Measurements from ENCODE around the gene TTLL8. TPM values are rescaled to one million over a fixed set of nuclear protein-coding genes. Genes with fewer than 3 reads are reported as not detected.

TTLL8 gene
- total RNA-seq, 3 donors from 2014 or later (not counting 1 experiment from before 2014, with no cell fraction given) = not detected

DNA sequence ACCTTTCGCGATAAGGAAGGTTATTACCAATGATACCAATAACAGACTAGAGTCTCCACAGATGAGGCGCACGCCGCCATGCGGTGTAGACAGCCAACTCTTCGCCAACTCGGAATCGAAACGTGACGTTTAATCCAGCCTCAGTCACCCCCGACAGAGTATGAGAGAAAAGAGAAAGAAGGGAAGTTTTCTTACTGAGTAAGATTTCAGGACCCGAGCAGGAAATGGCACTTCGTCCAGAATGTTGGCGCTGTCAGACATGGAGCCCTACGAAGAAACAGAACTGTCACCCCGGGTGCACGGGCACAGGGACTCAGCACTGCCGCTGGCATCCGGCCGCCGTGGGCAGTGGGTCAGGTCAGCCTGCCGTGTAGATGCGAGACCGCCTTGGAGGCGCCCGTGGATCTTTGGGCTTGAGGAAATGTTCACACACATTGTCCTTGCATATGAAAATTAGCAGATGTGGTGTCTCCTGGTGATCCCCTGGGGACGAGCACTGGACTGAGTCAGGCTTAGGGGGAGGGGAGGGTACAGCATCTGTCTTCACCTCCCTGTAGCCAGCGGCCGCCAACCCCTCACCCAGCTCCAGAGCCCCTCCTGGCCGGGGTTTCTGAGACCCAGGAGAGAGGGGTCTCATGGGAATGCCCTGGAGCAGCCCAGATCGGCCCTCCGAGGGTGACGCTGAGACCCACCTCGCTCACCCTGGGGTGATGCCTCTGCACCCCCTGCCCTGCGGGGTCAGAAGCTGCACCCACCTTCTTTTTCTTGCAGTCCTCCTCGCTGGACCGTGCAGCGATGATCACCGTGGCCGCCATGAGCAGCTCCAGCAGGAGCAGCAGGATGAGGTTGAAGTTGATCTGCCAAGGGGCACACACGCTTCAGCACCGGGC lies 18.8 kb upstream of the TTLL8 start:
- no peaks in the 10 kb centered on the region for H3K9me3 Mint-ChIP-seq
- Histone ChIP-seq H3K27ac (ENCODE audit: low read length) (no peak overlapping the region), H3K27me3 (ENCODE audit: control insufficient read depth, insufficient read depth, low read length) (no peaks in the 10 kb centered on the region), H3K4me3 (ENCODE audit: low read length) (no peak overlapping the region), H3K36me3 (ENCODE audit: control insufficient read depth, insufficient read depth, low read length) (peaks cover 32% of the 10 kb centered on the region), H3K9me3 (ENCODE audit: control insufficient read depth, insufficient read depth, low read length) (no peaks in the 10 kb centered on the region), H3K4me1 (ENCODE audit: control insufficient read depth, insufficient read depth, low read length) (no peaks in the 10 kb centered on the region)
- H3K4me3 Mint-ChIP-seq = no peak overlapping the region
- ATAC-seq = no peak
- no peak for DNase-seq
- TF ChIP-seq, protein P1, sequence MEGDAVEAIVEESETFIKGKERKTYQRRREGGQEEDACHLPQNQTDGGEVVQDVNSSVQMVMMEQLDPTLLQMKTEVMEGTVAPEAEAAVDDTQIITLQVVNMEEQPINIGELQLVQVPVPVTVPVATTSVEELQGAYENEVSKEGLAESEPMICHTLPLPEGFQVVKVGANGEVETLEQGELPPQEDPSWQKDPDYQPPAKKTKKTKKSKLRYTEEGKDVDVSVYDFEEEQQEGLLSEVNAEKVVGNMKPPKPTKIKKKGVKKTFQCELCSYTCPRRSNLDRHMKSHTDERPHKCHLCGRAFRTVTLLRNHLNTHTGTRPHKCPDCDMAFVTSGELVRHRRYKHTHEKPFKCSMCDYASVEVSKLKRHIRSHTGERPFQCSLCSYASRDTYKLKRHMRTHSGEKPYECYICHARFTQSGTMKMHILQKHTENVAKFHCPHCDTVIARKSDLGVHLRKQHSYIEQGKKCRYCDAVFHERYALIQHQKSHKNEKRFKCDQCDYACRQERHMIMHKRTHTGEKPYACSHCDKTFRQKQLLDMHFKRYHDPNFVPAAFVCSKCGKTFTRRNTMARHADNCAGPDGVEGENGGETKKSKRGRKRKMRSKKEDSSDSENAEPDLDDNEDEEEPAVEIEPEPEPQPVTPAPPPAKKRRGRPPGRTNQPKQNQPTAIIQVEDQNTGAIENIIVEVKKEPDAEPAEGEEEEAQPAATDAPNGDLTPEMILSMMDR (IDR thresholded peaks at IDR 0.05) = no peak
- WGBS (ENCODE audit: insufficient coverage) = 87% methylated on average over 41 of the region's 43 CpGs
- no peaks in the 10 kb centered on the region for H3K27me3 Mint-ChIP-seq (ENCODE audit: low read depth in 2 of 2)
- intact Hi-C loops (cut with micrococcal nuclease) = no loop called here
- H3K36me3 Mint-ChIP-seq = peaks cover 7% of the 10 kb centered on the region
- peaks cover 8 to 20% of the 10 kb centered on the region in 2 donors for H3K4me1 Mint-ChIP-seq
- H3K27ac Mint-ChIP-seq = no peak overlapping the region

DNA sequence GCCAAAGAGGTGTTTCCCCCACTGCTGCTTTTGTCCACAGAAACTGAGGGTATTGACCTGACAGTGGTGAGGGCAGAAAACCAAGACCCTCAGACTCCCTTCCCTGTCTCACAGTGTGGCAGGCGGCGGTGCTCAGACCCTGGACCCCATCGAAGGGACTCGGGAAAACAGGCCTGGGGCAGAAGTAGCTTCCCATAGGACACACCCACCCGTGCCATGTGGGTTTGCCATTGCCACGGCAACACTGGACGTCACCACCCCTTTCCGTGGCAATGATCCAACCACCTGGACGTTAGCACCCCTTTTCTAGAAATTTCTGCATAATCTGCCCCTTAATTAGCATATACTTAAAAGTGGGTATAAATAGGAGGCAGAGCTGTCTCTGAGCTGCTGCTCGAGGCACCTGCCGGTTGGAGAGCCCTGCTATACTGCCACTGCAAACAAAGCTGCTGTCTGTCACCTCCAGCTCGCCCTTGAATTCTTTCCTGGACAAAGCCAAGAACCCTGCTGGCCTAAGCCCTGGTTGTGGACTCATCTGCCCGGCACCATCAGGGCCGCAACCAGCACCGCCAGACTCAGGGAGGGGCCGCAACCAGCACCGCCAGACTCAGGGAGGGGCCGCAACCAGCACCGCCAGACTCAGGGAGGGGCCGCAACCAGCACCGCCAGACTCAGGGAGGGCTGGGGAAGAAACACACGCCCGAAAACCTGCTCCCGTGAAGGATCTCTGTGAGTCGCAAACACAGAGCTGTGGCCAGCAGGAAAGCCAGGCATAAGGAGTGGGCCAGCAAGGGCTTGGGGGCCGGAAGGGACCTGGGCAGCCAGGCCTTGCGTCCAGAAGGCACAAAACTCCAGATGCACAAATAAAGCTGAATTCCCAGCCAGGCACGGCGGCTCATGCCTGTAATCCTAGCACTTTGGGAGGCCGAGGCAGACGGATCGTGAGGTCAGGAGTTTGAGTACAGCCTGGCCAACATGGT lies 16.7 kb upstream of the TTLL8 start:
- DNase-seq (no peak), ATAC-seq (no peak)
- H3K36me3 Mint-ChIP-seq = peaks cover 7% of the 10 kb centered on the region
- no peaks in the 10 kb centered on the region for H3K27me3 ChIP-seq (ENCODE audit: control insufficient read depth, insufficient read depth, low read length)
- peak overlapping the region in 1 of 2 donors; percentile 57 for H3K27ac Mint-ChIP-seq
- no peak overlapping the region for H3K4me3 Mint-ChIP-seq
- no peaks in the 10 kb centered on the region for H3K9me3 Mint-ChIP-seq
- TF ChIP-seq, protein P1 (IDR thresholded peaks at IDR 0.05) = no peak
- no peaks in the 10 kb centered on the region for H3K9me3 ChIP-seq (ENCODE audit: control insufficient read depth, insufficient read depth, low read length)
- 93% methylated on average over 32 of the region's 32 CpGs for WGBS (ENCODE audit: insufficient coverage)
- no peaks in the 10 kb centered on the region for H3K27me3 Mint-ChIP-seq (ENCODE audit: low read depth in 2 of 2)
- no peak overlapping the region for H3K27ac ChIP-seq (ENCODE audit: low read length)
- H3K4me1 ChIP-seq (ENCODE audit: control insufficient read depth, insufficient read depth, low read length) = no peaks in the 10 kb centered on the region
- intact Hi-C loops (cut with micrococcal nuclease) = no loop called here
- peaks cover 0 to 6% of the 10 kb centered on the region in 2 donors for H3K4me1 Mint-ChIP-seq
- no peak overlapping the region for H3K4me3 ChIP-seq (ENCODE audit: low read length)
- peaks cover 41% of the 10 kb centered on the region for H3K36me3 ChIP-seq (ENCODE audit: control insufficient read depth, insufficient read depth, low read length)

DNA sequence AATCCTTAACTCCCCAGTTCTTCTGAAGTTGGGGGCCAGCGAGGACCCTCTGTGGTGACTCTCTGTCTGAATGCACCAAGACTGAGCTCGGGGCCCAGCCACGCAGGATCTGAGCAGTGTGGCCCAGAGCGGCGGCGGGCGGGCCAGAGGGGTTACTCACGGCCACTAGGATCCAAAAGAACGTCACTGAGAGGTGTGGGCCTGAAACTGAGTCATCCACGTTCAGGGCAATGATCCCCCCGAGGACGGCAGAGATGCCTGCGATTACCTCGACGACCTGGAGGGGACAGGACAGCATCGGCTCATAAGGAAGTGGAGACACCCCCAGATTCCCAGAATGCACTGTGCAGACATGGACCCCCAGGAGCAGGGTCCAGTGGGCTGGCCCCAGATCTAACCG lies 16.0 kb upstream of the TTLL8 start:
- Mint-ChIP-seq H3K27me3 (ENCODE audit: low read depth in 2 of 2) (no peaks in the 10 kb centered on the region), H3K4me1 (peaks cover 0 to 6% of the 10 kb centered on the region in 2 donors), H3K4me3 (no peak overlapping the region), H3K36me3 (peaks cover 7% of the 10 kb centered on the region), H3K9me3 (no peaks in the 10 kb centered on the region), H3K27ac (no peak overlapping the region)
- Histone ChIP-seq H3K36me3 (ENCODE audit: control insufficient read depth, insufficient read depth, low read length) (peaks cover 38% of the 10 kb centered on the region), H3K4me1 (ENCODE audit: control insufficient read depth, insufficient read depth, low read length) (no peaks in the 10 kb centered on the region), H3K9me3 (ENCODE audit: control insufficient read depth, insufficient read depth, low read length) (no peaks in the 10 kb centered on the region), H3K27ac (ENCODE audit: low read length) (no peak overlapping the region), H3K27me3 (ENCODE audit: control insufficient read depth, insufficient read depth, low read length) (no peaks in the 10 kb centered on the region), H3K4me3 (ENCODE audit: low read length) (no peak overlapping the region)
- TF ChIP-seq, protein P1 (IDR thresholded peaks at IDR 0.05) = no peak
- no peak for DNase-seq
- WGBS (ENCODE audit: insufficient coverage) = 86% methylated on average over 17 of the region's 17 CpGs
- intact Hi-C loops (cut with micrococcal nuclease) = no loop called here
- ATAC-seq = no peak
